ENCODE measurements around the gene CLK1.

The CLK1 gene

DNA sequence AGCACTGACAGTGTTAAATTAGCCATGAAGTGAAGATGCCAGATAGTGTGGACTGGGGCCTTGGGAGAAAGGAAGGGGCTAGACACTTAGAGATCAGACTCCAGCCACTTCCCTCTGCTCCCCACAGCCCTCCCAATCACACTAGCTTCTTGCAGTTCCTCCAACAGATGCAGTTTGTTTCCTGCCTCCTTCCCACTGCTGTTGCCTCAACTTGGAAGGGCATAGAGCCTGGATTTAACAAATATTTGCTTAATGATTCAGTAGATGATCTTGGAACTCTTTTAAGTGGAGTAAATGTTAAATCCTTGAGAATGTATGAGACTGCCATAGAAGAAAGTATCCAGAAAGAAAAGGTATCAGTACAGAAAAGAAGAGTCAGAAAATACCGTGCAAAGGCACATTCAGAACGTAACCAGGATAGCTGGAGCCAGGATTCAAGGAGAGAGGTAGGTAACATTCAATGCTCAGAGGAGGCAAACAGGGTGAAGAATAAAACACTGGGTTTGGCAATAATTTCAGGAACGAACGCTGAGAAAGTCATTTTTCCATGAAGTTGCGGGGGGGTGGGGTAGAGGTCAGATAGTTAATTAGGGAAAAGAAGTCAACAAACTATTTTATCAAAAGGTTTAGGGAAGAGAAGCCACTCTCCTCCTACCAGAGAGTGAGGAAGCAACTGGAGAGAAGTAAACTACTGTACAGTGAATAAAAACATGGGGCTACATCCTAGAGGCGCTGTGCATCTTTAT lies 54.0 kb downstream of the CLK1 start:
- no peak for DNase-seq

DNA sequence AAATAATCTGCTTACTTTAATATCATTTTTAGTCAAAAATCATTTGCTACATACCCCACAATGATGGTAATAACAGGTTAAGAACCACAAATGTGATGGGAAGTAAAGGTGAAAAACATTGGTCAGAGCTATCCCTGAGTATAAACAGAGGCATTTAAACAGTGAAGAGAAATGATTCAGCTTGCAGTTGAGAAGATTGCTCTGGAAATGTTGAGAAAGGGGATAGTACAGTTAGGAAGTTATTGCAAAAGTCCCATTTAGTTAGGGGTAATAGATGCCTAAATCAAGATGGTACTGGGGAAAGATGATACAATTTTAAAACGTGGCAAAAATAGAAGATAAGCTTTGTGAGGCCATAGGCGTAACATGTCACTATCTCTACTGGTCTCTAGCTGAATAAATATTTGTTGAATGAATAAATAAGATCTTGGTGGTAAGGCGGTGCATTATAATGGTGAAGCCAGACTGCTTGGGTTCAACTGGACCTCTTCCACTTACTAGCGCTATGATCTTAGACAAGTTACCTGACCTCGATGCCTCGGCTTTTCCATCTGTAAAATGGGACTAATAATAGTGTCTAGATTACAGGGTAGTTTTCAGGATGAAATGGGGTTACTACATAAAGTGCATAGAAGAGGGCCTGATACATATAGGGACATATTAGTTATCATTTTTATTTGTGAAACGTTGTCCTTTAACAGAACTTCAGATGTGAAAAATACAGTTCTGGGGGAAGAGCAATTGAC lies 54.8 kb downstream of the CLK1 start:
- no peak for DNase-seq

All from stimulated activated CD4-positive, alpha-beta T cell treated with anti-CD3 and anti-CD28 coated beads, Interleukin-15, amount 100 ng/mL, for 24 hours (primary cell).